GM23338 (cell line): Measurements from ENCODE around the gene TMEM213. TPM values are rescaled to one million over a fixed set of nuclear protein-coding genes. Genes with fewer than 3 reads are reported as not detected.
A peak's percentile ranks its signal among the peaks of the same experiment; 100 is the strongest.

Experiments used
- ATAC-seq: fragments of 200-7000 bp; cut with Tn5 transposase; 3 replicates; pipeline ENCODE4 v1.9.1; 2020
- DNase-seq: peaks from one replicate; pipeline ENCODE4 v3.0.0-alpha.2; 2015; ENCODE audit warnings: low spot score
- H2AFZ ChIP-seq: fragments of 200-600 bp; sonication (generic); 2 replicates; pipeline ENCODE4 v1.8.0; 2016; ENCODE audit warnings: antibody characterized with exemption, mild to moderate bottlenecking, moderate library complexity
- H3F3A ChIP-seq: fragments of 200-600 bp; sonication (generic); replicated peaks from 2 replicates; pipeline ENCODE4 v1.8.0; 2017; ENCODE audit warnings: antibody characterized with exemption, mixed run types, low read depth
- H3K27ac ChIP-seq: fragments of 200-600 bp; sonication (generic); 2 replicates; pipeline ENCODE4 v1.6.1; 2016; ENCODE audit warnings: low read depth
- H3K27me3 ChIP-seq: fragments of 200-600 bp; sonication (generic); 2 replicates; pipeline ENCODE4 v1.8.0; 2016; ENCODE audit warnings: mild to moderate bottlenecking, mixed run types, moderate library complexity; ENCODE audit not compliant: insufficient read depth
- H3K36me3 ChIP-seq: fragments of 200-600 bp; sonication (generic); 2 replicates; pipeline ENCODE4 v1.8.0; 2016; ENCODE audit warnings: mild to moderate bottlenecking; ENCODE audit not compliant: insufficient read depth
- H3K4me1 ChIP-seq: fragments of 200-600 bp; sonication (generic); 2 replicates; pipeline ENCODE4 v1.8.0; 2016; ENCODE audit warnings: mild to moderate bottlenecking, moderate library complexity; ENCODE audit not compliant: insufficient read depth
- H3K4me2 ChIP-seq: fragments of 200-600 bp; sonication (generic); 2 replicates; pipeline ENCODE4 v1.7.1; 2017; ENCODE audit warnings: mixed run types
- H3K4me3 ChIP-seq: fragments of 200-600 bp; sonication (generic); 2 replicates; pipeline ENCODE4 v1.6.1; 2016; ENCODE audit warnings: mixed run types
- H3K79me2 ChIP-seq: fragments of 200-600 bp; sonication (generic); replicated peaks from 2 replicates; pipeline ENCODE4 v1.8.0; 2017; ENCODE audit warnings: mild to moderate bottlenecking; ENCODE audit not compliant: insufficient read depth
- H3K9me2 ChIP-seq: fragments of 200-600 bp; sonication (generic); 2 replicates; pipeline ENCODE4 v1.8.0; 2017; ENCODE audit not compliant: insufficient read depth
- H4K20me1 ChIP-seq: fragments of 200-600 bp; sonication (generic); replicated peaks from 2 replicates; pipeline ENCODE4 v1.8.0; 2017; ENCODE audit warnings: mild to moderate bottlenecking; ENCODE audit not compliant: insufficient read depth
- H3K27ac Mint-ChIP-seq: 2 replicates; pipeline ENCODE4 v1.8.0; 2020; ENCODE audit warnings: inconsistent platforms, mild to moderate bottlenecking, moderate library complexity, mixed read lengths
- H3K27me3 Mint-ChIP-seq: 3 replicates; pipeline ENCODE4 v1.8.0; 2022; ENCODE audit warnings: low read depth, mild to moderate bottlenecking, moderate library complexity, mixed read lengths, inconsistent platforms; ENCODE audit not compliant: insufficient read depth, poor library complexity
- H3K36me3 Mint-ChIP-seq: 3 replicates; pipeline ENCODE4 v1.8.0; 2021; ENCODE audit warnings: low read depth, mild to moderate bottlenecking, inconsistent platforms, moderate library complexity, mixed read lengths
- H3K4me1 Mint-ChIP-seq: 3 replicates; pipeline ENCODE4 v1.8.0; 2020; ENCODE audit warnings: mild to moderate bottlenecking, inconsistent platforms, mixed read lengths
- H3K4me3 Mint-ChIP-seq: 3 replicates; pipeline ENCODE4 v1.8.0; 2021; ENCODE audit warnings: moderate library complexity, mild to moderate bottlenecking, inconsistent platforms, mixed read lengths
- H3K9me3 Mint-ChIP-seq: 3 replicates; pipeline ENCODE4 v1.8.0; 2020; ENCODE audit warnings: moderate library complexity, mild to moderate bottlenecking, inconsistent platforms, mixed read lengths
- CREB1 ChIP-seq: fragments of 250-450 bp; sonication (Bioruptor Pico); IDR thresholded peaks from 2 replicates; pipeline ENCODE4 v1.5.0; 2020; ENCODE audit warnings: low read depth, mild to moderate bottlenecking, moderate library complexity
- CTCF ChIP-seq, 2 experiments: fragments of 200-600 bp in 1 of 2; sonication (generic) in 1 of 2; conservative IDR thresholded peaks; 2 replicates each; pipeline versions ENCODE4 v1.5.1 to v1.6.1; 2016 to 2017; ENCODE audit warnings: antibody characterized with exemption in 2 of 2, low read depth in 2 of 2, mild to moderate bottlenecking in 2 of 2, moderate library complexity in 1 of 2
- EZH2 ChIP-seq: fragments of 200-600 bp; sonication (generic); IDR thresholded peaks from one replicate; pipeline ENCODE4 v1.8.0; 2017; ENCODE audit warnings: antibody characterized with exemption, mild to moderate bottlenecking, low read depth; ENCODE audit not compliant: unreplicated experiment
- EZH2phosphoT487 ChIP-seq: fragments of 200-600 bp; sonication (generic); IDR thresholded peaks from one replicate; pipeline ENCODE4 v1.8.1; 2018; ENCODE audit warnings: antibody characterized with exemption; ENCODE audit not compliant: unreplicated experiment
- JUNB ChIP-seq: IDR thresholded peaks from one replicate; pipeline ENCODE4 v1.6.1; 2016; ENCODE audit warnings: antibody characterized with exemption; ENCODE audit not compliant: unreplicated experiment
- NANOG ChIP-seq: IDR thresholded peaks from 2 replicates; pipeline ENCODE4 v1.6.1; 2016; ENCODE audit warnings: antibody characterized with exemption, borderline replicate concordance
- POLR2AphosphoS5 ChIP-seq: IDR thresholded peaks from 2 replicates; pipeline ENCODE4 v1.6.1; 2016; ENCODE audit warnings: antibody characterized with exemption, low read depth
- REST ChIP-seq: IDR thresholded peaks from one replicate; pipeline ENCODE4 v1.6.1; 2018; ENCODE audit warnings: antibody characterized with exemption; ENCODE audit not compliant: unreplicated experiment
- STAT1 ChIP-seq: IDR thresholded peaks from one replicate; pipeline ENCODE4 v1.6.1; 2016; ENCODE audit warnings: antibody characterized with exemption; ENCODE audit not compliant: unreplicated experiment
- ZNF114 ChIP-seq: fragments of 250-450 bp; sonication (Bioruptor Pico); IDR thresholded peaks from 2 replicates; pipeline ENCODE4 v1.5.0; 2020; ENCODE audit warnings: mild to moderate bottlenecking, moderate library complexity
- ZNF331 ChIP-seq: fragments of 250-450 bp; sonication (Bioruptor Pico); IDR thresholded peaks from 2 replicates; pipeline ENCODE4 v1.5.0; 2020; ENCODE audit warnings: low read depth, mild to moderate bottlenecking, moderate library complexity
- polyA plus RNA-seq: library from polyadenylated mRNA; unstranded; fragments of >200 nt; fragmentation: Nextera tagmentation; extraction: Ambion mirVana; gene quantifications from 2 replicates; pipeline ENCODE4 v1.2.1, GENCODE V29; 2016
- total RNA-seq: library from RNA; depleted of rRNA; stranded (reverse); fragments of >200 nt; shearing (Covaris generic); gene quantifications from 2 replicates; pipeline ENCODE4 v1.2.3, GENCODE V29; 2014
- TF ChIP-seq, protein P1 (sequence below): IDR thresholded peaks from 2 replicates; pipeline ENCODE4 v1.6.1; 2016; ENCODE audit warnings: antibody characterized with exemption

Gene TMEM213
- total and polyA plus RNA-seq, 2 experiments from 2014 or later: 0.89 TPM; not detected in 1

DNA sequence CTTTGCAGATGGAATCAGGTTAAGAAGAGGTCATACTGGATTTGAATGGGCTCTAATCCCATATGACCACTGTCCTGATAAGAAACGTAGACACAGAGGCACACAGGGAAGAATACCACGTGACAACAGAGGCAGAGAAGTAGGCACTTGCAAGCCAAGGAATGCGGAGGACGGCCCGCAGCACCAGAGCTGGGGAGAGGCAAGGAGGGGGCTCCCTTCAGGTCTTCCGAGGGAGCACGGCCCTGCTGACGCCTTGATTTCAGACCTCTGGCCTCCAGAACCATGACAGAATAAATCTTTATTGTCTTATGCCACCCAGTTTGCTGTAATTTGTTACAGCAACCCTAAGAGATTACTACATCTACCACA lies 44.7 kb upstream of the TMEM213 start (continued):
- TF ChIP-seq CREB1 (no peak), REST (no peak), STAT1 (no peak), ZNF114 (no peak), CTCF (conservative IDR thresholded peaks at IDR 0.05; ENCODE audit: low read depth in 2 of 2) (no peak), NANOG (no peak)

DNA sequence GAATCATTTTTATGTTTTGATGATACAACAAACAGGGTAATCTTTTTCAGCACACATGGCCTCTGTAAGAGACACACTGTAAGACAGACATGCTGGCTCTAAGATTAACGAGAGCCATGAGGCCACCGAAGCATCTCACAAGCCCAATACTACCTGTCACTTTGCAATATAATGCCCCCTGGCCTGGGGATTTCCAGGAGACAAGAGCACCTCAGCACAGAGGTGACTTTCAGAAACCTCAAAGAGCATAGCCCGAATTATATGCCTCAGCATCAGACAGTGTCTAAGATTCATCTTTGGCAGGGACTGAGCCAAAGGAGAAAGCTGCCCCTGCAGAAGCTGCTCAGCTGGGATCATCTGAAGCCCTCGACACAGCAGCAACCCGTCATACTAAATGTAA lies 44.2 kb upstream of the TMEM213 start:
- no peaks in the 10 kb centered on the region for H3K79me2 ChIP-seq
- ATAC-seq: no peak
- no peak overlapping the region for H3K4me3 Mint-ChIP-seq

GRCh38 chr7:138755331-138755747 lies 42.5 kb upstream of the TMEM213 start:
- Histone ChIP-seq H4K20me1 (no peaks in the 10 kb centered on the region), H3K9me2 (no peaks in the 10 kb centered on the region), H3K4me3 (no peak overlapping the region), H3K27ac (no peak overlapping the region), H3K4me1 (peaks cover 14% of the 10 kb centered on the region), H3F3A (no peaks in the 10 kb centered on the region), H3K27me3 (no peaks in the 10 kb centered on the region), H3K79me2 (no peaks in the 10 kb centered on the region), H3K4me2 (no peak overlapping the region), H2AFZ (peak overlapping the region; percentile 81; the same call in 1 of the 2 replicates), H3K36me3 (no peaks in the 10 kb centered on the region)
- Mint-ChIP-seq H3K4me3 (no peak overlapping the region), H3K9me3 (no peaks in the 10 kb centered on the region), H3K4me1 (peaks cover 29% of the 10 kb centered on the region), H3K27me3 (peaks cover 4% of the 10 kb centered on the region), H3K36me3 (no peaks in the 10 kb centered on the region), H3K27ac (0 out of 2 replicates have a peak overlapping the region, but pooled peaks have one; percentile 73)
- TF ChIP-seq STAT1 (no peak), JUNB (no peak), CREB1 (no peak), EZH2 (no peak), POLR2AphosphoS5 (no peak), NANOG (no peak), ZNF331 (CRISPR knock-in tag) (no peak), EZH2phosphoT487 (no peak), ZNF114 (no peak)
- TF ChIP-seq, protein P1, sequence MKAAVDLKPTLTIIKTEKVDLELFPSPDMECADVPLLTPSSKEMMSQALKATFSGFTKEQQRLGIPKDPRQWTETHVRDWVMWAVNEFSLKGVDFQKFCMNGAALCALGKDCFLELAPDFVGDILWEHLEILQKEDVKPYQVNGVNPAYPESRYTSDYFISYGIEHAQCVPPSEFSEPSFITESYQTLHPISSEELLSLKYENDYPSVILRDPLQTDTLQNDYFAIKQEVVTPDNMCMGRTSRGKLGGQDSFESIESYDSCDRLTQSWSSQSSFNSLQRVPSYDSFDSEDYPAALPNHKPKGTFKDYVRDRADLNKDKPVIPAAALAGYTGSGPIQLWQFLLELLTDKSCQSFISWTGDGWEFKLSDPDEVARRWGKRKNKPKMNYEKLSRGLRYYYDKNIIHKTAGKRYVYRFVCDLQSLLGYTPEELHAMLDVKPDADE: no peak
- DNase-seq: peak; percentile 35
- ATAC-seq: peak; percentile 65

More for the DNA sequence above, 44.2 kb upstream of the TMEM213 start:
- H3K36me3 Mint-ChIP-seq: no peaks in the 10 kb centered on the region
- DNase-seq: no peak
- H3K9me3 Mint-ChIP-seq: no peaks in the 10 kb centered on the region
- Histone ChIP-seq H3K27ac (no peak overlapping the region), H2AFZ (0 out of 2 replicates have a peak overlapping the region, but pooled peaks have one; percentile 1), H3K4me3 (no peak overlapping the region), H3K4me1 (peaks cover 14% of the 10 kb centered on the region), H3K27me3 (no peaks in the 10 kb centered on the region), H3F3A (no peaks in the 10 kb centered on the region), H3K9me2 (no peaks in the 10 kb centered on the region), H3K36me3 (no peaks in the 10 kb centered on the region), H3K4me2 (no peak overlapping the region), H4K20me1 (no peaks in the 10 kb centered on the region)
- TF ChIP-seq CREB1: no peak
- peaks cover 29% of the 10 kb centered on the region for H3K4me1 Mint-ChIP-seq
- H3K27me3 Mint-ChIP-seq: peaks cover 3% of the 10 kb centered on the region
- no peak overlapping the region for H3K27ac Mint-ChIP-seq
